HCT116 (cell line): ENCODE measurements around the gene CPOX. TPM values are rescaled to one million over a fixed set of nuclear protein-coding genes. Genes with fewer than 3 reads are reported as not detected.
A peak's percentile ranks its signal among the peaks of the same experiment; 100 is the strongest.

Source experiments
- ATAC-seq: fragments of 200-7000 bp; cut with Tn5 transposase; 2 replicates; pipeline ENCODE4 v1.9.1; 2020; ENCODE audit warnings: mild to moderate bottlenecking, moderate library complexity
- BruUV-seq: library from RNA; stranded (reverse); fragments of 400-500 nt; replicated peaks from 2 replicates; lab custom pipeline; 2021; lab: Mats Ljungman, UMichigan
- CTCF ChIA-PET: fragments of 300-600 bp; sonication (Branson Sonifier 250); formaldehyde crosslinking; loops from one replicate; lab custom pipeline; 2021; ENCODE audit warnings: antibody characterized with exemption; lab: Charles Lee
- POLR2A ChIA-PET: fragments of 300-600, 350-600 bp; sonication (Branson Sonifier 250); formaldehyde crosslinking; loops from one replicate; lab custom pipeline; 2021; ENCODE audit warnings: antibody characterized with exemption; lab: Charles Lee
- RAD21 ChIA-PET, 2 experiments: fragments of 300-600 bp; sonication (Branson Sonifier 250); formaldehyde crosslinking; loops; one replicate each; lab custom pipeline; 2023; ENCODE audit warnings: low total read pairs in 2 of 2; ENCODE audit not compliant: uncharacterized antibody in 2 of 2, unreplicated experiment in 2 of 2, low non-redundant PET in 1 of 2; lab: Charles Lee
- DNase-seq: peaks from one replicate; pipeline ENCODE4 v3.0.0-alpha.2; 2010; ENCODE audit warnings: low read depth, low spot score
- H2AFZ ChIP-seq: fragments of 200-600 bp; shearing (Covaris generic), sonication (generic); 2 replicates; pipeline ENCODE4 v1.6.1; 2017; ENCODE audit warnings: low read depth, mixed run types, mixed read lengths, antibody characterized with exemption, low read length; ENCODE audit not compliant: poor library complexity, severe bottlenecking
- H3K27ac ChIP-seq: 2 replicates; pipeline ENCODE4 v1.5.1; 2012; ENCODE audit warnings: low read depth, low read length
- H3K27me3 ChIP-seq: fragments of 200-600 bp; sonication (generic); 2 replicates; pipeline ENCODE4 v1.6.1; 2016; ENCODE audit warnings: mixed run types, low read length, mixed read lengths; ENCODE audit not compliant: insufficient read depth
- H3K36me3 ChIP-seq, 2 experiments: fragments of 200-500 bp in 1 of 2; fragments of 200-600 bp in 1 of 2; sonication (Bioruptor generic) in 1 of 2; sonication (generic) in 1 of 2; 2 replicates each; pipeline versions ENCODE4 v1.5.1 to v1.6.1; 2014 to 2016; ENCODE audit warnings: low read length in 2 of 2, inconsistent platforms in 1 of 2, mixed read lengths in 1 of 2, mixed run types in 1 of 2; ENCODE audit not compliant: insufficient read depth in 2 of 2, control insufficient read depth in 1 of 2
- H3K4me1 ChIP-seq, 2 experiments: fragments of 200-600 bp in 1 of 2; sonication (generic) in 1 of 2; 2 replicates each; pipeline versions ENCODE4 v1.5.1 to v1.6.1; 2012 to 2017; ENCODE audit warnings: low read length in 2 of 2, inconsistent platforms in 1 of 2, mild to moderate bottlenecking in 1 of 2, mixed read lengths in 1 of 2, mixed run types in 1 of 2, moderate library complexity in 1 of 2; ENCODE audit not compliant: insufficient read depth in 2 of 2, control insufficient read depth in 1 of 2
- H3K4me2 ChIP-seq: fragments of 200-600 bp; sonication (generic); 2 replicates; pipeline ENCODE4 v1.6.1; 2017; ENCODE audit warnings: mixed run types, low read length, mixed read lengths
- H3K4me3 ChIP-seq, 2 experiments: fragments of 200-600 bp in 1 of 2; sonication (generic) in 1 of 2; replicated peaks in 1 of 2; 2 replicates each; pipeline ENCODE4 v1.5.1; 2011 to 2016; ENCODE audit warnings: low read length in 2 of 2, control low read depth in 1 of 2, low read depth in 1 of 2, mild to moderate bottlenecking in 1 of 2, mixed read lengths in 1 of 2, mixed run types in 1 of 2
- H3K79me2 ChIP-seq: fragments of 200-600 bp; sonication (generic); 2 replicates; pipeline ENCODE4 v1.6.1; 2017; ENCODE audit warnings: mild to moderate bottlenecking, mixed run types, low read length, moderate library complexity, mixed read lengths; ENCODE audit not compliant: insufficient read depth
- H3K9ac ChIP-seq: fragments of 200-600 bp; sonication (generic); 2 replicates; pipeline ENCODE4 v1.6.1; 2016; ENCODE audit warnings: low read length, mixed read lengths
- H3K9me2 ChIP-seq: fragments of 200-600 bp; sonication (generic), shearing (Covaris generic); 2 replicates; pipeline ENCODE4 v1.6.1; 2017; ENCODE audit warnings: mixed run types, mild to moderate bottlenecking, moderate library complexity; ENCODE audit not compliant: insufficient read depth
- H3K9me3 ChIP-seq, 2 experiments: fragments of 200-500 bp in 1 of 2; fragments of 200-600 bp in 1 of 2; sonication (Bioruptor generic) in 1 of 2; sonication (generic) in 1 of 2; 2 replicates each; pipeline ENCODE4 v1.6.1; 2014 to 2017; ENCODE audit warnings: low read length in 2 of 2, mixed read lengths in 2 of 2, inconsistent platforms in 1 of 2, low read depth in 1 of 2, mild to moderate bottlenecking in 1 of 2, mixed run types in 1 of 2, moderate library complexity in 1 of 2; ENCODE audit not compliant: control insufficient read depth in 1 of 2, insufficient read depth in 1 of 2
- H4K20me1 ChIP-seq: fragments of 200-600 bp; sonication (generic), shearing (Covaris generic); 2 replicates; pipeline ENCODE4 v1.6.1; 2017; ENCODE audit warnings: mixed run types, mild to moderate bottlenecking, moderate library complexity; ENCODE audit not compliant: insufficient read depth
- CBX3 ChIP-seq: IDR thresholded peaks from 2 replicates; pipeline ENCODE4 v1.6.1; 2012; ENCODE audit warnings: low read depth
- ELF1 ChIP-seq: IDR thresholded peaks from 2 replicates; pipeline ENCODE4 v1.6.1; 2012; ENCODE audit warnings: low read depth, borderline replicate concordance
- JUND ChIP-seq: IDR thresholded peaks from 2 replicates; pipeline ENCODE4 v1.6.1; 2012
- RAD21 ChIP-seq: IDR thresholded peaks from 2 replicates; pipeline ENCODE4 v1.6.1; 2012; ENCODE audit warnings: low read depth, mild to moderate bottlenecking
- SP1 ChIP-seq: IDR thresholded peaks from 2 replicates; pipeline ENCODE4 v1.6.1; 2012; ENCODE audit warnings: low read depth
- TCF7L2 ChIP-seq: IDR thresholded peaks from 2 replicates; pipeline ENCODE4 v1.7.0; 2011; ENCODE audit warnings: borderline replicate concordance, inconsistent platforms; ENCODE audit not compliant: insufficient read depth, insufficient read length; ENCODE audit errors: extremely low read depth
- intact Hi-C: fragments of 100-400 bp; cut with micrococcal nuclease; formaldehyde crosslinking; loops from 2 replicates; pipeline ENCODE4 v1.10.0; 2022
- total RNA-seq: library from RNA; stranded (reverse); gene quantifications from one replicate; pipeline ENCODE4 v1.2.1, GENCODE V29; 2021; ENCODE audit not compliant: unreplicated experiment
- TF ChIP-seq, protein P1 (sequence below), 3 experiments: fragments of 200-600 bp in 1 of 3; sonication (generic) in 1 of 3; IDR thresholded peaks in 2 of 3; conservative IDR thresholded peaks in 1 of 3; 2 replicates each; pipeline ENCODE4 v1.5.1; 2012 to 2017; ENCODE audit warnings: low read depth in 2 of 3, low read length in 2 of 3, antibody characterized with exemption in 1 of 3, borderline replicate concordance in 1 of 3, control low read depth in 1 of 3, mild to moderate bottlenecking in 1 of 3, mixed read lengths in 1 of 3, mixed run types in 1 of 3, moderate library complexity in 1 of 3; ENCODE audit not compliant: insufficient read depth in 1 of 3
- TF ChIP-seq, protein P2 (sequence below): IDR thresholded peaks from 2 replicates; pipeline ENCODE4 v1.6.1; 2011; ENCODE audit warnings: mild to moderate bottlenecking, low read length, moderate library complexity; ENCODE audit not compliant: insufficient replicate concordance; ENCODE audit errors: extremely low read depth
- TF ChIP-seq, protein P3 (sequence below): IDR thresholded peaks from 2 replicates; pipeline ENCODE4 v1.6.1; 2012; ENCODE audit warnings: low read depth

The CPOX gene
- total RNA-seq, 1 experiment from 2014 or later: 353 TPM

DNA sequence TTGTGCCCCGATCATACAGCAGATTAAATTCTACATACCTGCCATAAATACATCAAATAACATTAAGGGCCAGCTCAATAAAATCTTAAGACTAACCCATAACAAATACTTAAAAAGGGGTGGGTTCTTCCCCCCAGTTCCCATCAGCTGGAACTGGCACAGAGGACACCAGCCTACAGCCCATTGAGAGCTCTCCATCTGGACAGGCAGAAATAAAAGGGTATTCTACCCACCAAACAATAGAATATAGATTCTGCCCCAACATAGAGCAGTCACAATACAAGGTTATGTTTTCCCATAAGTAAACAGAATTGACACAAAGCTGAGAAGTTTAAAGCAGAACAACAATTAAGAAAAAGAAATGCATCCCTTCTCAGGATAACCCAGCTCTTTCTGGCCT, 11.9 kb downstream of the CPOX start:
- Histone ChIP-seq H3K9ac (no peak overlapping the region), H3K4me3 (no peak overlapping the region), H3K4me1 (peaks cover 83 to 98% of the 10 kb centered on the region in 2 experiments), H3K27ac (peak overlapping the region; percentile 93), H2AFZ (no peak overlapping the region), H3K27me3 (no peaks in the 10 kb centered on the region), H4K20me1 (no peaks in the 10 kb centered on the region), H3K4me2 (peak overlapping the region; percentile 3; the same call in 1 of the 2 replicates), H3K9me3 (no peaks in the 10 kb centered on the region), H3K36me3 (peaks cover 62 to 82% of the 10 kb centered on the region in 2 experiments), H3K9me2 (no peaks in the 10 kb centered on the region), H3K79me2 (peaks cover 78% of the 10 kb centered on the region)
- ChIA-PET CTCF (interaction anchor here (1.6 kb wide), 1 partner anchor 236 kb away, joined by 3 read pairs; no protein-coding TSS in a partner anchor), POLR2A (interaction anchor here (0.6 kb wide), 1 partner anchor 70 kb away, joined by 3 read pairs; no protein-coding TSS in a partner anchor), RAD21 (no interaction called here)
- intact Hi-C loops: no loop called here
- ATAC-seq (no peak), DNase-seq (no peak)
- no TSS peak for BruUV-seq
- TF ChIP-seq SP1 (no peak), JUND (no peak), RAD21 (no peak), TCF7L2 (no peak), ELF1 (no peak), CBX3 (no peak)
- TF ChIP-seq, protein P1, sequence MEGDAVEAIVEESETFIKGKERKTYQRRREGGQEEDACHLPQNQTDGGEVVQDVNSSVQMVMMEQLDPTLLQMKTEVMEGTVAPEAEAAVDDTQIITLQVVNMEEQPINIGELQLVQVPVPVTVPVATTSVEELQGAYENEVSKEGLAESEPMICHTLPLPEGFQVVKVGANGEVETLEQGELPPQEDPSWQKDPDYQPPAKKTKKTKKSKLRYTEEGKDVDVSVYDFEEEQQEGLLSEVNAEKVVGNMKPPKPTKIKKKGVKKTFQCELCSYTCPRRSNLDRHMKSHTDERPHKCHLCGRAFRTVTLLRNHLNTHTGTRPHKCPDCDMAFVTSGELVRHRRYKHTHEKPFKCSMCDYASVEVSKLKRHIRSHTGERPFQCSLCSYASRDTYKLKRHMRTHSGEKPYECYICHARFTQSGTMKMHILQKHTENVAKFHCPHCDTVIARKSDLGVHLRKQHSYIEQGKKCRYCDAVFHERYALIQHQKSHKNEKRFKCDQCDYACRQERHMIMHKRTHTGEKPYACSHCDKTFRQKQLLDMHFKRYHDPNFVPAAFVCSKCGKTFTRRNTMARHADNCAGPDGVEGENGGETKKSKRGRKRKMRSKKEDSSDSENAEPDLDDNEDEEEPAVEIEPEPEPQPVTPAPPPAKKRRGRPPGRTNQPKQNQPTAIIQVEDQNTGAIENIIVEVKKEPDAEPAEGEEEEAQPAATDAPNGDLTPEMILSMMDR (IDR thresholded peaks at IDR 0.05 in 2 of 3, conservative IDR thresholded peaks at IDR 0.05 in 1 of 3; ENCODE audit: borderline replicate concordance in 1 of 3, insufficient read depth in 1 of 3, low read depth in 2 of 3, low read length in 2 of 3): no peak
- TF ChIP-seq, protein P2, sequence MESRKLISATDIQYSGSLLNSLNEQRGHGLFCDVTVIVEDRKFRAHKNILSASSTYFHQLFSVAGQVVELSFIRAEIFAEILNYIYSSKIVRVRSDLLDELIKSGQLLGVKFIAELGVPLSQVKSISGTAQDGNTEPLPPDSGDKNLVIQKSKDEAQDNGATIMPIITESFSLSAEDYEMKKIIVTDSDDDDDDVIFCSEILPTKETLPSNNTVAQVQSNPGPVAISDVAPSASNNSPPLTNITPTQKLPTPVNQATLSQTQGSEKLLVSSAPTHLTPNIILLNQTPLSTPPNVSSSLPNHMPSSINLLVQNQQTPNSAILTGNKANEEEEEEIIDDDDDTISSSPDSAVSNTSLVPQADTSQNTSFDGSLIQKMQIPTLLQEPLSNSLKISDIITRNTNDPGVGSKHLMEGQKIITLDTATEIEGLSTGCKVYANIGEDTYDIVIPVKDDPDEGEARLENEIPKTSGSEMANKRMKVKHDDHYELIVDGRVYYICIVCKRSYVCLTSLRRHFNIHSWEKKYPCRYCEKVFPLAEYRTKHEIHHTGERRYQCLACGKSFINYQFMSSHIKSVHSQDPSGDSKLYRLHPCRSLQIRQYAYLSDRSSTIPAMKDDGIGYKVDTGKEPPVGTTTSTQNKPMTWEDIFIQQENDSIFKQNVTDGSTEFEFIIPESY: no peak
- TF ChIP-seq, protein P3, sequence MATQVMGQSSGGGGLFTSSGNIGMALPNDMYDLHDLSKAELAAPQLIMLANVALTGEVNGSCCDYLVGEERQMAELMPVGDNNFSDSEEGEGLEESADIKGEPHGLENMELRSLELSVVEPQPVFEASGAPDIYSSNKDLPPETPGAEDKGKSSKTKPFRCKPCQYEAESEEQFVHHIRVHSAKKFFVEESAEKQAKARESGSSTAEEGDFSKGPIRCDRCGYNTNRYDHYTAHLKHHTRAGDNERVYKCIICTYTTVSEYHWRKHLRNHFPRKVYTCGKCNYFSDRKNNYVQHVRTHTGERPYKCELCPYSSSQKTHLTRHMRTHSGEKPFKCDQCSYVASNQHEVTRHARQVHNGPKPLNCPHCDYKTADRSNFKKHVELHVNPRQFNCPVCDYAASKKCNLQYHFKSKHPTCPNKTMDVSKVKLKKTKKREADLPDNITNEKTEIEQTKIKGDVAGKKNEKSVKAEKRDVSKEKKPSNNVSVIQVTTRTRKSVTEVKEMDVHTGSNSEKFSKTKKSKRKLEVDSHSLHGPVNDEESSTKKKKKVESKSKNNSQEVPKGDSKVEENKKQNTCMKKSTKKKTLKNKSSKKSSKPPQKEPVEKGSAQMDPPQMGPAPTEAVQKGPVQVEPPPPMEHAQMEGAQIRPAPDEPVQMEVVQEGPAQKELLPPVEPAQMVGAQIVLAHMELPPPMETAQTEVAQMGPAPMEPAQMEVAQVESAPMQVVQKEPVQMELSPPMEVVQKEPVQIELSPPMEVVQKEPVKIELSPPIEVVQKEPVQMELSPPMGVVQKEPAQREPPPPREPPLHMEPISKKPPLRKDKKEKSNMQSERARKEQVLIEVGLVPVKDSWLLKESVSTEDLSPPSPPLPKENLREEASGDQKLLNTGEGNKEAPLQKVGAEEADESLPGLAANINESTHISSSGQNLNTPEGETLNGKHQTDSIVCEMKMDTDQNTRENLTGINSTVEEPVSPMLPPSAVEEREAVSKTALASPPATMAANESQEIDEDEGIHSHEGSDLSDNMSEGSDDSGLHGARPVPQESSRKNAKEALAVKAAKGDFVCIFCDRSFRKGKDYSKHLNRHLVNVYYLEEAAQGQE: no peak
